SK-N-SH (cell line): ENCODE results near the gene RCHY1. TPM values are rescaled to one million over a fixed set of nuclear protein-coding genes. Genes with fewer than 3 reads are reported as not detected.

Experiments used
- CTCF ChIA-PET: fragments of 300-600, 350-600 bp; formaldehyde crosslinking; extraction: SDS; loops from one replicate; lab custom pipeline; 2021; lab: Yijun Ruan, JAX
- POLR2A ChIA-PET: fragments of 350-600 bp; sonication (Branson Sonifier 250); formaldehyde crosslinking; extraction: SDS; loops from one replicate; lab custom pipeline; 2020; ENCODE audit warnings: antibody characterized with exemption, inconsistent platforms; lab: Yijun Ruan, JAX
- DNase-seq: peaks from one replicate; pipeline ENCODE4 v3.0.0; 2012
- H2AFZ ChIP-seq: fragments of 200-600 bp; sonication (generic); 2 replicates; pipeline ENCODE4 v1.8.1; 2016; ENCODE audit warnings: antibody characterized with exemption, mild to moderate bottlenecking, low read depth
- H3F3A ChIP-seq: fragments of 200-600 bp; sonication (generic); replicated peaks from 2 replicates; pipeline ENCODE3; 2016; ENCODE audit warnings: antibody characterized with exemption, mild to moderate bottlenecking; ENCODE audit not compliant: insufficient read depth
- H3K27ac ChIP-seq, 2 experiments: fragments of 200-500 bp in 1 of 2; fragments of 200-600 bp in 1 of 2; sonication (Bioruptor generic) in 1 of 2; sonication (generic), shearing (Covaris generic) in 1 of 2; 2 replicates each; pipeline versions ENCODE4 v1.5.1 to v1.6.1; 2014 to 2016; ENCODE audit warnings: low read depth in 2 of 2, inconsistent platforms in 1 of 2, low read length in 1 of 2, mild to moderate bottlenecking in 1 of 2, mixed read lengths in 1 of 2
- H3K27me3 ChIP-seq: fragments of 200-600 bp; sonication (generic), shearing (Covaris generic); 2 replicates; pipeline ENCODE4 v1.6.1; 2016; ENCODE audit warnings: mixed run types; ENCODE audit not compliant: insufficient read depth
- H3K36me3 ChIP-seq, 2 experiments: fragments of 200-500 bp in 1 of 2; fragments of 200-600 bp in 1 of 2; sonication (Bioruptor generic) in 1 of 2; sonication (generic) in 1 of 2; replicated peaks in 1 of 2; 2 replicates each; pipeline versions ENCODE3 to v1.5.1; 2014 to 2016; ENCODE audit warnings: low read length in 1 of 2, mild to moderate bottlenecking in 1 of 2; ENCODE audit not compliant: insufficient read depth in 2 of 2, control insufficient read depth in 1 of 2
- H3K4me1 ChIP-seq, 2 experiments: fragments of 200-500 bp in 1 of 2; fragments of 200-600 bp in 1 of 2; sonication (Bioruptor generic) in 1 of 2; sonication (generic), shearing (Covaris generic) in 1 of 2; 2 replicates each; pipeline versions ENCODE4 v1.5.1 to v1.6.1; 2014 to 2016; ENCODE audit warnings: low read depth in 1 of 2, low read length in 1 of 2, mixed run types in 1 of 2; ENCODE audit not compliant: insufficient read depth in 2 of 2, control insufficient read depth in 1 of 2
- H3K4me2 ChIP-seq: fragments of 200-600 bp; sonication (generic), shearing (Covaris generic); 2 replicates; pipeline ENCODE4 v1.6.1; 2017; ENCODE audit warnings: mixed run types
- H3K4me3 ChIP-seq, 2 experiments: fragments of 200-500 bp in 1 of 2; fragments of 200-600 bp in 1 of 2; sonication (Bioruptor generic) in 1 of 2; sonication (generic), shearing (Covaris generic) in 1 of 2; 2 replicates each; pipeline versions ENCODE4 v1.5.1 to v1.8.1; 2014 to 2016; ENCODE audit warnings: low read depth in 2 of 2, inconsistent platforms in 1 of 2, low read length in 1 of 2, mild to moderate bottlenecking in 1 of 2, mixed read lengths in 1 of 2, moderate library complexity in 1 of 2
- H3K79me2 ChIP-seq: fragments of 200-600 bp; sonication (generic); 2 replicates; pipeline ENCODE4 v1.8.1; 2017; ENCODE audit warnings: mild to moderate bottlenecking; ENCODE audit not compliant: insufficient read depth
- H3K9ac ChIP-seq: fragments of 200-600 bp; sonication (generic); 2 replicates; pipeline ENCODE4 v1.6.1; 2017; ENCODE audit warnings: mixed run types
- H3K9me2 ChIP-seq: fragments of 200-600 bp; sonication (generic); 2 replicates; pipeline ENCODE4 v1.6.1; 2017; ENCODE audit warnings: mixed run types
- H3K9me3 ChIP-seq: fragments of 200-600 bp; sonication (generic); 2 replicates; pipeline ENCODE4 v1.6.1; 2017; ENCODE audit warnings: mixed run types, mild to moderate bottlenecking, moderate library complexity
- H4K20me1 ChIP-seq: fragments of 200-600 bp; sonication (generic); 2 replicates; pipeline ENCODE4 v1.6.1; 2017; ENCODE audit warnings: mild to moderate bottlenecking, mixed run types; ENCODE audit not compliant: insufficient read depth
- ELF1 ChIP-seq: IDR thresholded peaks from 2 replicates; pipeline ENCODE4 v1.4.0; 2012
- EZH2phosphoT487 ChIP-seq: fragments of 200-600 bp; sonication (generic); IDR thresholded peaks from 2 replicates; pipeline ENCODE4 v1.6.1; 2017; ENCODE audit warnings: low read depth, mixed run types, mild to moderate bottlenecking, antibody characterized with exemption, moderate library complexity, borderline replicate concordance
- FOSL2 ChIP-seq: IDR thresholded peaks from 2 replicates; pipeline ENCODE4 v1.4.0; 2012; ENCODE audit warnings: low read depth, mild to moderate bottlenecking, moderate library complexity, borderline replicate concordance
- FOXJ3 ChIP-seq: sonication (generic); formaldehyde crosslinking; IDR thresholded peaks from 2 replicates; pipeline ENCODE4 v1.5.1; 2020; ENCODE audit warnings: mild to moderate bottlenecking, missing genetic modification reagents
- GABPA ChIP-seq: IDR thresholded peaks from 2 replicates; pipeline ENCODE4 v1.4.0; 2012; ENCODE audit warnings: low read depth, mild to moderate bottlenecking
- JUND ChIP-seq: IDR thresholded peaks from 2 replicates; pipeline ENCODE4 v1.4.0; 2012
- MEF2A ChIP-seq: IDR thresholded peaks from 2 replicates; pipeline ENCODE4 v1.4.0; 2012; ENCODE audit warnings: low read depth, borderline replicate concordance
- MXI1 ChIP-seq: IDR thresholded peaks from 2 replicates; pipeline ENCODE4 v1.6.1; 2012; ENCODE audit warnings: mild to moderate bottlenecking, low read depth, low read length, improper control_type of control experiment
- NFIC ChIP-seq: IDR thresholded peaks from 2 replicates; pipeline ENCODE4 v1.4.0; 2012; ENCODE audit warnings: borderline replicate concordance
- POLR2AphosphoS5 ChIP-seq: IDR thresholded peaks from 2 replicates; pipeline ENCODE4 v1.6.1; 2012; ENCODE audit warnings: low read depth, low read length
- RAD21 ChIP-seq: IDR thresholded peaks from 2 replicates; pipeline ENCODE4 v1.6.1; 2012; ENCODE audit warnings: mild to moderate bottlenecking, low read length
- RCOR1 ChIP-seq: fragments of 150-350 bp; IDR thresholded peaks from 2 replicates; pipeline ENCODE4 v1.6.1; 2017; ENCODE audit warnings: antibody characterized with exemption, low read length
- SMC3 ChIP-seq: IDR thresholded peaks from 2 replicates; pipeline ENCODE4 v1.6.1; 2012; ENCODE audit warnings: low read depth, low read length, improper control_type of control experiment
- TAF1 ChIP-seq: IDR thresholded peaks from 2 replicates; pipeline ENCODE4 v1.6.1; 2012; ENCODE audit warnings: low read depth, mild to moderate bottlenecking, low read length, moderate library complexity, borderline replicate concordance
- TCF12 ChIP-seq: IDR thresholded peaks from 2 replicates; pipeline ENCODE4 v1.4.0; 2012
- YY1 ChIP-seq: IDR thresholded peaks from 2 replicates; pipeline ENCODE4 v1.4.0; 2012; ENCODE audit warnings: low read depth, mild to moderate bottlenecking
- WGBS: methylation state at CpG from one replicate; pipeline ENCODE4 v1.1.6; 2017; ENCODE audit warnings: low lambda C conversion rate; 5-methylcytosine and 5-hydroxymethylcytosine counted together
- polyA plus RNA-seq, 3 experiments: library from polyadenylated mRNA; depleted of rRNA; stranded (reverse); fragments of >200 nt; gene quantifications; 2 replicates each; pipeline ENCODE4 v1.2.3, GENCODE V29; 2012
- TF ChIP-seq, protein P1 (sequence below): IDR thresholded peaks from 2 replicates; pipeline ENCODE4 v1.4.0; 2012; ENCODE audit warnings: low read depth, borderline replicate concordance
- TF ChIP-seq, protein P2 (sequence below): fragments of 200-600 bp; sonication (generic); IDR thresholded peaks from 2 replicates; pipeline ENCODE4 v1.6.1; 2017; ENCODE audit warnings: antibody characterized with exemption, mild to moderate bottlenecking, moderate library complexity
- TF ChIP-seq, protein P3 (sequence below): IDR thresholded peaks from 2 replicates; pipeline ENCODE4 v1.6.1; 2012; ENCODE audit warnings: mild to moderate bottlenecking, low read depth, low read length, moderate library complexity

Gene RCHY1
- polyA plus RNA-seq, 1 of the 3 experiments (the other 2 are of a cell fraction): 17.4 TPM

DNA sequence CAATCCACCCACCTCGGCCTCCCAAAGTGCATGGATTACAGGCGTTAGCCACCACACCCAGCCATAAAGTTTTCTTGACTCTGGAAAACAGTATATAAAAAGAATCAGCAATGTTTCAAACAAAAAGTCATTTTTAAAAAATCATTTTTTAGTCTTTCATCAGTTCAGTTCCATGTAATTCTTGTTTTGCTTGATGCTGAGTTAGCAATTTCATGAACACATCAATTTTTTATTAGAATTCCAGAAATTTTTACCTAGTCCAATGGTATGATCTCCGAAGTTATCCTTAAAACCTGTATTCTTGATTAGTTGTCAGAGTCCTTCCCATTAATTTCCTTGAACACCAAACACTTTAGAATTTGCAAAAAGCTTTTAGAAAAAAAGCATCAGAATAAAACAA, 56.8 kb downstream of the RCHY1 start (continued):
- TF ChIP-seq, protein P1, sequence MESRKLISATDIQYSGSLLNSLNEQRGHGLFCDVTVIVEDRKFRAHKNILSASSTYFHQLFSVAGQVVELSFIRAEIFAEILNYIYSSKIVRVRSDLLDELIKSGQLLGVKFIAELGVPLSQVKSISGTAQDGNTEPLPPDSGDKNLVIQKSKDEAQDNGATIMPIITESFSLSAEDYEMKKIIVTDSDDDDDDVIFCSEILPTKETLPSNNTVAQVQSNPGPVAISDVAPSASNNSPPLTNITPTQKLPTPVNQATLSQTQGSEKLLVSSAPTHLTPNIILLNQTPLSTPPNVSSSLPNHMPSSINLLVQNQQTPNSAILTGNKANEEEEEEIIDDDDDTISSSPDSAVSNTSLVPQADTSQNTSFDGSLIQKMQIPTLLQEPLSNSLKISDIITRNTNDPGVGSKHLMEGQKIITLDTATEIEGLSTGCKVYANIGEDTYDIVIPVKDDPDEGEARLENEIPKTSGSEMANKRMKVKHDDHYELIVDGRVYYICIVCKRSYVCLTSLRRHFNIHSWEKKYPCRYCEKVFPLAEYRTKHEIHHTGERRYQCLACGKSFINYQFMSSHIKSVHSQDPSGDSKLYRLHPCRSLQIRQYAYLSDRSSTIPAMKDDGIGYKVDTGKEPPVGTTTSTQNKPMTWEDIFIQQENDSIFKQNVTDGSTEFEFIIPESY: no peak
- TF ChIP-seq FOSL2: no peak
- no peak for TF ChIP-seq EZH2phosphoT487
- no peak for TF ChIP-seq RCOR1

DNA sequence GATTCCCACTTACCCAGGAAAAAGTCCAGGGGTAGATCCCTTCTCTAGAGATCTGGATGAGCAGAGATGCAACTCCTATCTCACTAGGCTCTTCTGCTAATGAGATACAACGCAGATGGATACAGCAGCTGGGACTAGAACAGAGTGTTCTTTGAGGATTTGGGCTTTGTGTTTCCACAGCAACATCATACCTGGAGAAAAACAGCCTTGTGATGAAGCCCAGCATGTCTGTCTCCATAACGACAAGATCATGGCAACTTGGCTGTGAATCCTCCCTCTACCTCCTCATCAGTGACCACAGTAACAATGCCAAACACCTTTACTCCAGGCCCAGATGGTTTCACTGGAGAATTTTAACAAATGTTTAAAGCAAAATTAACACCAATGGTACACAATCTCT, 80.1 kb downstream of the RCHY1 start:
- ChIA-PET CTCF (no interaction called here), POLR2A (no interaction called here)
- no peaks in the 10 kb centered on the region for H4K20me1 ChIP-seq
- H3K4me2 ChIP-seq: no peak overlapping the region
- WGBS: 0% methylated on average over 2 of the region's 2 CpGs
- no peaks in the 10 kb centered on the region for H3K9me3 ChIP-seq
- no peak overlapping the region for H3K27ac ChIP-seq
- H3K9ac ChIP-seq: no peak overlapping the region
- no peaks in the 10 kb centered on the region for H3K9me2 ChIP-seq
- no peak overlapping the region for H2AFZ ChIP-seq
- no peaks in the 10 kb centered on the region for H3K36me3 ChIP-seq
- no peaks in the 10 kb centered on the region for H3F3A ChIP-seq
- TF ChIP-seq POLR2AphosphoS5 (no peak), RCOR1 (no peak), SMC3 (no peak), TAF1 (no peak), JUND (no peak), MEF2A (no peak), ELF1 (no peak), RAD21 (no peak), FOSL2 (no peak), TCF12 (no peak), MXI1 (no peak), EZH2phosphoT487 (no peak), NFIC (no peak), GABPA (no peak), YY1 (no peak), FOXJ3 (CRISPR knock-in tag) (no peak)
- TF ChIP-seq, protein P2, sequence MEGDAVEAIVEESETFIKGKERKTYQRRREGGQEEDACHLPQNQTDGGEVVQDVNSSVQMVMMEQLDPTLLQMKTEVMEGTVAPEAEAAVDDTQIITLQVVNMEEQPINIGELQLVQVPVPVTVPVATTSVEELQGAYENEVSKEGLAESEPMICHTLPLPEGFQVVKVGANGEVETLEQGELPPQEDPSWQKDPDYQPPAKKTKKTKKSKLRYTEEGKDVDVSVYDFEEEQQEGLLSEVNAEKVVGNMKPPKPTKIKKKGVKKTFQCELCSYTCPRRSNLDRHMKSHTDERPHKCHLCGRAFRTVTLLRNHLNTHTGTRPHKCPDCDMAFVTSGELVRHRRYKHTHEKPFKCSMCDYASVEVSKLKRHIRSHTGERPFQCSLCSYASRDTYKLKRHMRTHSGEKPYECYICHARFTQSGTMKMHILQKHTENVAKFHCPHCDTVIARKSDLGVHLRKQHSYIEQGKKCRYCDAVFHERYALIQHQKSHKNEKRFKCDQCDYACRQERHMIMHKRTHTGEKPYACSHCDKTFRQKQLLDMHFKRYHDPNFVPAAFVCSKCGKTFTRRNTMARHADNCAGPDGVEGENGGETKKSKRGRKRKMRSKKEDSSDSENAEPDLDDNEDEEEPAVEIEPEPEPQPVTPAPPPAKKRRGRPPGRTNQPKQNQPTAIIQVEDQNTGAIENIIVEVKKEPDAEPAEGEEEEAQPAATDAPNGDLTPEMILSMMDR: no peak
- TF ChIP-seq, protein P3, sequence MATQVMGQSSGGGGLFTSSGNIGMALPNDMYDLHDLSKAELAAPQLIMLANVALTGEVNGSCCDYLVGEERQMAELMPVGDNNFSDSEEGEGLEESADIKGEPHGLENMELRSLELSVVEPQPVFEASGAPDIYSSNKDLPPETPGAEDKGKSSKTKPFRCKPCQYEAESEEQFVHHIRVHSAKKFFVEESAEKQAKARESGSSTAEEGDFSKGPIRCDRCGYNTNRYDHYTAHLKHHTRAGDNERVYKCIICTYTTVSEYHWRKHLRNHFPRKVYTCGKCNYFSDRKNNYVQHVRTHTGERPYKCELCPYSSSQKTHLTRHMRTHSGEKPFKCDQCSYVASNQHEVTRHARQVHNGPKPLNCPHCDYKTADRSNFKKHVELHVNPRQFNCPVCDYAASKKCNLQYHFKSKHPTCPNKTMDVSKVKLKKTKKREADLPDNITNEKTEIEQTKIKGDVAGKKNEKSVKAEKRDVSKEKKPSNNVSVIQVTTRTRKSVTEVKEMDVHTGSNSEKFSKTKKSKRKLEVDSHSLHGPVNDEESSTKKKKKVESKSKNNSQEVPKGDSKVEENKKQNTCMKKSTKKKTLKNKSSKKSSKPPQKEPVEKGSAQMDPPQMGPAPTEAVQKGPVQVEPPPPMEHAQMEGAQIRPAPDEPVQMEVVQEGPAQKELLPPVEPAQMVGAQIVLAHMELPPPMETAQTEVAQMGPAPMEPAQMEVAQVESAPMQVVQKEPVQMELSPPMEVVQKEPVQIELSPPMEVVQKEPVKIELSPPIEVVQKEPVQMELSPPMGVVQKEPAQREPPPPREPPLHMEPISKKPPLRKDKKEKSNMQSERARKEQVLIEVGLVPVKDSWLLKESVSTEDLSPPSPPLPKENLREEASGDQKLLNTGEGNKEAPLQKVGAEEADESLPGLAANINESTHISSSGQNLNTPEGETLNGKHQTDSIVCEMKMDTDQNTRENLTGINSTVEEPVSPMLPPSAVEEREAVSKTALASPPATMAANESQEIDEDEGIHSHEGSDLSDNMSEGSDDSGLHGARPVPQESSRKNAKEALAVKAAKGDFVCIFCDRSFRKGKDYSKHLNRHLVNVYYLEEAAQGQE: no peak
- no peak for DNase-seq
- no peaks in the 10 kb centered on the region for H3K4me1 ChIP-seq
- no peaks in the 10 kb centered on the region for H3K27me3 ChIP-seq
- H3K4me3 ChIP-seq: no peak overlapping the region
- no peaks in the 10 kb centered on the region for H3K79me2 ChIP-seq
